HepG2 (cell line): Measurements from ENCODE around the gene ZNF865. TPM values are rescaled to one million over a fixed set of nuclear protein-coding genes. Genes with fewer than 3 reads are reported as not detected.

Source experiments
- BATF2 ChIP-seq: sonication (generic); formaldehyde crosslinking; IDR thresholded peaks from 2 replicates; pipeline ENCODE4 v1.8.0; 2022; ENCODE audit warnings: mild to moderate bottlenecking, missing genetic modification reagents, moderate library complexity
- CREB3 ChIP-seq: sonication (generic); formaldehyde crosslinking; IDR thresholded peaks from 2 replicates; pipeline ENCODE4 v1.5.0; 2020; ENCODE audit warnings: missing genetic modification reagents
- HMG20A ChIP-seq: IDR thresholded peaks from 2 replicates; pipeline ENCODE4 v1.6.1; 2016; ENCODE audit warnings: borderline replicate concordance
- HOXA3 ChIP-seq: sonication (generic); formaldehyde crosslinking; IDR thresholded peaks from 2 replicates; pipeline ENCODE4 v1.5.0; 2020; ENCODE audit warnings: missing genetic modification reagents
- JUND ChIP-seq: sonication (generic); formaldehyde crosslinking; IDR thresholded peaks from 2 replicates; pipeline ENCODE4 v1.8.0; 2022; ENCODE audit warnings: mild to moderate bottlenecking, missing genetic modification reagents
- MAFF ChIP-seq: IDR thresholded peaks from 2 replicates; pipeline ENCODE4 v1.6.1; 2011; ENCODE audit warnings: low read depth, low read length, improper control_type of control experiment
- MAZ ChIP-seq, 2 experiments: sonication (generic) in 1 of 2; formaldehyde crosslinking in 1 of 2; IDR thresholded peaks; 2 replicates each; pipeline versions ENCODE4 v1.5.0 to v1.6.1; 2012 to 2020; ENCODE audit warnings: low read depth in 2 of 2, mild to moderate bottlenecking in 2 of 2, borderline replicate concordance in 1 of 2, improper control_type of control experiment in 1 of 2, low read length in 1 of 2, missing genetic modification reagents in 1 of 2, moderate library complexity in 1 of 2
- MED8 ChIP-seq: sonication (generic); formaldehyde crosslinking; IDR thresholded peaks from 2 replicates; pipeline ENCODE4 v1.8.1; 2023; ENCODE audit warnings: mild to moderate bottlenecking, missing genetic modification reagents; ENCODE audit not compliant: insufficient replicate concordance
- MLX ChIP-seq: IDR thresholded peaks from 2 replicates; pipeline ENCODE4 v1.6.1; 2016
- NFRKB ChIP-seq: fragments of 450-650 bp; IDR thresholded peaks from 2 replicates; pipeline ENCODE4 v1.6.1; 2017
- PATZ1 ChIP-seq: sonication (generic); formaldehyde crosslinking; IDR thresholded peaks from 2 replicates; pipeline ENCODE4 v1.4.0; 2020; ENCODE audit warnings: missing genetic modification reagents
- POLR2G ChIP-seq: fragments of 200-400 bp; formaldehyde crosslinking; IDR thresholded peaks from 2 replicates; pipeline ENCODE4 v1.6.1; 2018; ENCODE audit warnings: mild to moderate bottlenecking, low read depth, low read length, moderate library complexity
- ZBTB33 ChIP-seq: sonication (generic); formaldehyde crosslinking; IDR thresholded peaks from 2 replicates; pipeline ENCODE4 v1.4.0; 2020; ENCODE audit warnings: missing genetic modification reagents
- ZMYM3 ChIP-seq: sonication (generic); formaldehyde crosslinking; IDR thresholded peaks from 2 replicates; pipeline ENCODE4 v1.5.1; 2020; ENCODE audit warnings: mild to moderate bottlenecking, missing genetic modification reagents
- ZNF138 ChIP-seq: sonication (generic); formaldehyde crosslinking; IDR thresholded peaks from 2 replicates; pipeline ENCODE4 v1.5.0; 2020; ENCODE audit warnings: mild to moderate bottlenecking, low read depth, missing genetic modification reagents
- ZNF296 ChIP-seq: sonication (generic); formaldehyde crosslinking; conservative IDR thresholded peaks from 2 replicates; pipeline ENCODE4 v1.5.0; 2020; ENCODE audit warnings: mild to moderate bottlenecking, missing genetic modification reagents
- ZNF30 ChIP-seq: sonication (generic); formaldehyde crosslinking; IDR thresholded peaks from 2 replicates; pipeline ENCODE4 v1.5.0; 2020; ENCODE audit warnings: mild to moderate bottlenecking, missing genetic modification reagents
- ZNF44 ChIP-seq: sonication (generic); formaldehyde crosslinking; IDR thresholded peaks from 2 replicates; pipeline ENCODE4 v1.5.1; 2020; ENCODE audit warnings: mild to moderate bottlenecking, missing genetic modification reagents
- ZNF563 ChIP-seq: sonication (generic); formaldehyde crosslinking; IDR thresholded peaks from 2 replicates; pipeline ENCODE4 v1.8.0; 2022; ENCODE audit warnings: mild to moderate bottlenecking, moderate library complexity, missing genetic modification reagents
- ZNF605 ChIP-seq: sonication (generic); formaldehyde crosslinking; IDR thresholded peaks from 2 replicates; pipeline ENCODE4 v1.8.0; 2022; ENCODE audit warnings: mild to moderate bottlenecking, missing genetic modification reagents
- ZNF879 ChIP-seq: sonication (generic); formaldehyde crosslinking; IDR thresholded peaks from 2 replicates; pipeline ENCODE4 v1.8.1; 2023; ENCODE audit warnings: missing genetic modification reagents
- polyA plus RNA-seq, 8 experiments: library from polyadenylated mRNA; depleted of rRNA in 3 of 8; stranded (reverse) in 7 of 8; unstranded in 1 of 8; fragments of >200 nt; fragmentation: Illumina TruSeq in 4 of 8; extraction: Trizol in 4 of 8; gene quantifications; 2 replicates each; pipeline versions ENCODE4 v1.2.1 to v1.2.3, GENCODE V29; 2011 to 2016; ENCODE audit warnings: low read depth in 4 of 8, missing spikeins in 1 of 8, mixed read lengths in 1 of 8; ENCODE audit not compliant: insufficient read depth in 1 of 8
- total RNA-seq, 5 experiments: library from RNA; depleted of rRNA; stranded (reverse); fragments of >200 nt; fragmentation: Illumina TruSeq; extraction: Trizol; gene quantifications; 2 replicates each; pipeline ENCODE4 v1.2.3, GENCODE V29; 2016; ENCODE audit warnings: low read depth in 1 of 5

Gene ZNF865
- total and polyA plus RNA-seq, 2 of the 13 experiments (the other 11 are each of a cell fraction or from before 2014, with no cell fraction given): 0.93 to 1.0 TPM

- TF ChIP-seq ZNF879 (CRISPR knock-in tag) (0 out of 2 replicates have a peak, but pooled peaks have one; percentile 36), ZNF30 (CRISPR knock-in tag) (no peak), ZNF605 (no peak), HOXA3 (peak; percentile 81), ZNF563 (CRISPR knock-in tag) (no peak), ZMYM3 (CRISPR knock-in tag) (no peak), ZBTB33 (CRISPR knock-in tag) (0 out of 2 replicates have a peak, but pooled peaks have one; percentile 10), PATZ1 (0 out of 2 replicates have a peak, but pooled peaks have one; percentile 7), MLX (CRISPR knock-in tag) (no peak), MAZ (IDR thresholded peaks at IDR 0.05; ENCODE audit: borderline replicate concordance, low read depth, low read length) (no peak), MAZ (CRISPR knock-in tag; IDR thresholded peaks at IDR 0.05; ENCODE audit: low read depth) (0 out of 2 replicates have a peak, but pooled peaks have one; percentile 28), ZNF44 (CRISPR knock-in tag) (no peak), NFRKB (no peak), POLR2G (peak; percentile 5; the same call in 1 of the 2 replicates), MAFF (no peak), CREB3 (CRISPR knock-in tag) (peak; percentile 29; the same call in 1 of the 2 replicates), ZNF296 (CRISPR knock-in tag) (no peak), JUND (CRISPR knock-in tag) (no peak; the same call in 1 of the 2 replicates), ZNF138 (peak; percentile 41; the same call in 1 of the 2 replicates), HMG20A (CRISPR knock-in tag) (no peak), MED8 (no peak), BATF2 (peak; percentile 87)
Measured at GRCh38 chr19:55642153-55643002, 36.9 kb downstream of the ZNF865 start (continued).
